ENCODE measurements around the gene MRPL36.

MRPL36 gene

DNA sequence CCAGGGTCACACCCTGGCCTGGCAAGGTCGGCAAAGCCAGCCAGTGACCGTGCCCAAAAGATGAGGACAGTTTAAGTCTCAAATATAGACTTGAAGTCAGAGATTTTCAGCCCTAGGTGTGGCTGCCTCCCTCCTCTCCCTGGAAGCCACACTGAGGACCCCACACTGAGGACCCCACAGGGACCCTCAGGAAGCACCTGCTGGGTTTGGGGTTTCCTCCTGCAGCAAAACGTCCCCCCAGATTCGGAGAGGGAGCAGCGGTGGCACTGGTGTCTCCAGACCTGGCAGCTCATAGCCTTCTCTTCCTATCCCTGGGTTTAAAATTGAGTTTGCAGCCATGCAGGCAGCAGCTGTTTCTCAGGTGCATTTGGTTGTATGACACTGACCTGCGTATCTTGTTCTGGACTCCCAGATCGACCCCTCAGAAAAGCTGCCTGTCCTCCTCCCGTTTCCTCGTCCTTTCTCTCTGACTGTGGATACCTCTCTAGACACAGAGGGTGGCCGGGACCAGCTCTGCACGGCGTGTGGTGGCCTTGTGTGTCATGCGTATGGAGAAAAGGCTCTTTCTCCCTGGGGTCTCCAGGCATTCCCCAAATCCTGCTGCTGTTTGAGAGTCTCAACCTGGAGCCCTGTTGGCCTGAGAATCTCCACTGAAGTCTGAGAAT lies 36.6 kb downstream of the MRPL36 start:
- DNase-seq = no peak

DNA sequence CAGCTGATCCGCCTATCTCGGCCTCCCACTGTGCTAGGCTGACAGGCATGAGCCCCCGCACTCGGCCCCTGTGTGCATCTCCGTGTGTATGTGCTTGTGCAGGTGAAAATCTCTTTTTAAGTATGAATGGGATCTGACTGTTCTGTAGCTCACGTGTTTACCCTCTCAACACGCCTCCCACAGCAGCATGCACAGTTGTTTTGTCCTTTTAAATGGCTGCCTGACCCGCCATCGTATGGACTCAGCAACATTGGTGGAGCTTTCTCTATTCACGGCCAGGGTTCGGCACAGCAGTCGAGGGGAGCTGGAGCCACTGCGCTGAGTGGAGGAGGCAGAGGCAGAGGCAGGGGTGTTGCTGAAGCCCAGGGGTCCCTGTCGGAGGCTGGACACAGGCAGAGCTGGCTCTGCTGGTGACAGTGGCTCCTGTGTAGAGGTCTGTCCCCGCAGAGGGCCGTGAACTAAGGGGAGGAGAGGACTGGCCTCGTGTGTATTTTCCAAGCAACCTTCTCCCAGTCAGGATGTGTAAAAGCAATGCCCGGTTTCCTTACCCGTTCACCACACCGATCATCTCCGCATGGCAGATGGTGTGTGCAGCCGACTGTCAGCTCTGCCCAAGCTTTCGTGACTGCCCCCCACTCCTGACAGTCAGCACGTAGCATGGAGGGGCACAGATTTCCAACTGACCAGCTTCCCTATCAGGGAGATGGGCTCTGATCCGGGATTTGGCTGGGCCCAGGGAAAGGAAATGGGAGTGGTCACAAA lies 37.3 kb downstream of the MRPL36 start:
- no peak for DNase-seq

DNA sequence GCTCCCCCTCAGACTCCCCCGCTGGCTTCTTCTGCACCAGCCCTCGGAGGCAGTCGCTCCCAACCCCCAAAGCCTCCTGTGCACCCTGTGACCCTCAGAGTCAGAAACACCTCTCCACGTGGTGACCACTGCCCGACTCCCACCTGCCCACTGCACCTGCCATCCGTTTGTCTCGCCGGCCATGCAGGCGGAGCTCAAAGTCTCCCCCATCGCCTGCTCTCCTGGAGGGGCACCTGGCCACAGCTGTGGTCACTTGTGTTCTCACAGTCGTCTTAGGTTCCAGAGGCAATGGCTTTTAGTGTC lies 38.2 kb downstream of the MRPL36 start:
- DNase-seq = no peak

DNA sequence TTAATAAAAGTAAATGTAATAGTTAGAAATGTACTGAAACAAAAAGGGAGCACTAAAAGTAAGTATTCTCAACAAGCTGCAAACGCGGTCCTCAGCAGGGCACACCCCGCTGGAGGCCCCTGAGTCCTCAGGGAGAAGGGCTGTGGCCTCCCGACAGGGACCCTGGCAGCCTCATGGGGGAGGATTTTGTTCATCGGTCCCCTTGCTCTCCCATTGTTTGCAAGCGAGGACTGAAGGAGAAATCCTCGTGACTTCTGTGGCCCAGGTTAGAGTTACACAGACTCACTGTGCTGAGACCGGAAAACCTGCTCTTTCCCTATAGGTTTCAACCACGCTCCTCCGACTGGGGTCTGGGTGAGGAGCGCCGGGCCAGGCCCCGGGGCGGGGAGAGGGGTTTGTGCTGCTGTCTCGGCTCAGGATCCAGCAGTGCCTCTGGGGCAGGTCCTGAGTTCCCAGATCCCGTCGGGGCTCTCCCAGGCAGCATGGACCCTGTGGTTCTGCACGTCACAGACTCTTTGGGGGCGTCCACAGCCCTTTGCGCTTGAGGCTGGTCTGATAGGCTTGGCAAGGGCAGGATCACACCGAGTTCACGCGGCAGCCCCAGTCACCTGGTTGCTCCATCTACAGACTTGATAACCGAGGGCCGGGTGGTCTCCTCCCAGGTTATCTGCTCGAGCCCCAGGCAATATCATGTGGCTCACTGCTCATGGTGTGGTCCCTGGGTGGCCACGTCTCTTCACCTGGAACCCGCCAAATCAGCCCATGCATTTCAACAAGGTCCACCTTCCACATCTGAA lies 38.8 kb downstream of the MRPL36 start:
- no peak for DNase-seq

DNA sequence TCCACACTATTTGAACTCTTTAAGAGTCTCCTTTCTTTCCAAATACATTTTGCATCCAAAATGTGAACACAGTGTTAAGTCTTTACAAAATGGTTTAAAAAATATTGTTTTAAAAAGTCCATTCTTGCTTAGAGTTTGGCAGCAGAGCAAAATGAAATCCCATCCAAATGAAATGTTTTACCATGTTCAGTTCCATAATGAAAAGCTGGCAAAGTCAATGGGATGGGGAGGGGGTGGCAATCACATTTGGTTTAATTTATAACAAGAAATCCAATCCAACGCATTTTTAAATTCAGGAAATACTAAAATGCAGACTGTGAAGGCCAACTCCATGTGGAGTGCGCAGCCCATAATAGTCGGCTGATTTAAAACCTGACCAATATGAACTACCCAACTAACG lies 39.4 kb downstream of the MRPL36 start:
- DNase-seq = no peak

DNA sequence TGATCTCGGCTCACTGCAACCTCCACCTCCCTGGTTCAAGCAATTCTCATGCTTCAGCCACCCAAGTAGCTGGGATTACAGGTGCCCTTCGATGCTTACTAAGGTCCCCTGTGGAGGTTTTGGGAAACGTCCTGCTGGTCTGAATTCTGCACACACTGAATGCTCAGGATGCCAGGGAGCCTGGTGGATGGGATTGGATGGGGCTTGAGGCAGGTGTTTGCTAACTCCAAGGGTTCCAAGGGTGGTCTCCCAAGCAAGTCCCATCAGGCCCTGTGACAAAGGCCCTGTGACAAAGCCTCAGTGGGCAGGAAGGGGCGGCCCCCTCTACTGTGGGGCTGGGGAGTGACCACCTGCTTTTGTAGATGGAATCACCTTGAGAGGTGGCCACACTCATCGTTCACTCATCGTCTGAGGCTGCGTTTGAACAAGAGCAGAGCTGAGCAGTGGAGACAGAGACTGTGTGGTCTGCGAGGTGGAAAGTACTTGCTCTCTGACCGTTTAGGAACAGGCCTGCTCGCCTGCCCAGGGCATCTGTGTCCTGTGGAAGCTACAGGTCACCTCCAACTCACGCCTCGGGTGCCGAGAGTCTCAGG lies 40.2 kb downstream of the MRPL36 start:
- DNase-seq = no peak

DNA sequence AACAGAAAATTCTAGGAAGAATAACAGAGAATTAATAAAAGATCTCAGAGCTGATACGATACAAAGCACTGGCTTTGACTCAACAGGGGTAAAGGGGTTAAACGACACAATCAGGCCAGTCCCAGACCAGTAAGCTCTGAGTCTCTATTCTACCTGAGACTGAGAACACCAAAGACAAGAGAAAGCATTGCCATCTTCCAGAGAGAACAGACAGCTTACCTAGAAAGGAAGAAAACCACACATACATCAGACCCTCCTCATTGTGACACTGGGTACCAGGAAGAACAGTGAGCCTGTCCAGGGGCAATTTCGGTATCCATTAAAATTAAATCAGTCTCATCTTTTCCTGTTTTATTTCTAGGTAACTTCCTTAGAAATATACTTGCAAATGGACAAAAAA lies 41.1 kb downstream of the MRPL36 start:
- DNase-seq = no peak

DNA sequence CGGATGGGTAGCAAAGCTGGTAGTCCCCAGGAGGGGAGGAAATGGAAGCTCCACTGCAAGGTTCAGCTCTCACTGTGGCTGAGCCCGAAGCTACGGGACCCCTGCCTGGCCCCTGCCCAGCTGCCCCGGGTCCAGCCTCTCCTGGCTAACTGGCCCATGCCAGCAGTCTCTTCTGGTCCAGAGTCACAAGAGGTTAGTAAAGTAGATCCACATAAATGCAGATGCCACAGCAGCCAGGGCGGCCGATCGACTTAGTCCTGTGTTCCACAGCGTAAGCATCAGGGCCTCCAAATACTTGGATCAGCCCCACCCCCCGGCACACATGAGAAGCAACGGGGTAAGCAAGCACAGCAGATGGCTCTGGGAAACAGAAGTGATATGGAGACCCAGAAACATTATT lies 42.1 kb downstream of the MRPL36 start:
- no peak for DNase-seq

DNA sequence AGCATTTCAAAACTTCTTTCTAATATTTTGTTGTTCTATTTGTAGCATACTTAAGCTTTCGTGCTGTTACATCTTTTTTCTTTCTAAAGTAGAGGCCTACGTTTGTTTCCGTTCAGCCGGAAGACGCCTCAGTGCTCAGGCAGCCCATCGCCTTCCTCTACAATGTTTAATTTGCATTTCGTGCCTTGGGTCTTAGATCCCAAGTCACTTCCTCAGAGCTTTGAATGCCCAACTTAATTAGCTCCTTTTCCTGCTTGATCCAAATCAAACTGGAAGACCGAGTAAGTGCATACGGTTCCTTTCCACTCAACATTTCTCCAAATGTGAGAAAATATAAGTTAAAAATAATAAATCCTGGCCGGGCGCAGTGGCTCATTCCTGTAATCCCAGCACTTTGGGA lies 43.2 kb downstream of the MRPL36 start:
- no peak for DNase-seq

DNA sequence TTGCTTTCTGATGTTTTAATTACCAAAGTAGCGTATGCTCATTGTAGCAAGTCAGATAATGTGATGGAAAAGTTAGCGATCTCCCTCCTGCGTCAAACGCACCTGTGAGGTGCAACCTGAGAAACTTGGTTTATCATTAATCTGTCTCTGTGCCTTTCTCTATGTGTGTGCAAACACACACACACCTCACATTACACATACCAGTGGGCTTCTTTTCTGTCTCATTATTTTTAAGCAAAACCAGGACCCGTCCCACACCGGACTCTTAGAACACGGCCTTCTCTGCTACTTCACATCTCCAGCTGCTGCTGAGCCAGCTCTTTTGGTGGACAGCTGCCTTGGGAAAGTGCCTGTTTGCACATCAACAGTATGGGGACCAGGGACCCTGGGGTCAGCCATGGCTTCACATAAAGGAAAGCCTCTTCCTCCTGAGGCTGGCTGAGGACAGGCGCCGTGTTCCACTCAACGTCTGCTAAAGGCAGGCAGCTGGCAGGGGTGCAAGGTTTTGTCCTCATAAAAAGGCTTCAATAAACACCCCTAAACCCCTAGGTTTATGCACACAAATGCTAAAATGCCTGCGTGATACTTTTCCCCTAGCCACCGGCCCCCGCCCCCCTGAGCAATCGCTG lies 44.2 kb downstream of the MRPL36 start:
- DNase-seq = no peak

DNA sequence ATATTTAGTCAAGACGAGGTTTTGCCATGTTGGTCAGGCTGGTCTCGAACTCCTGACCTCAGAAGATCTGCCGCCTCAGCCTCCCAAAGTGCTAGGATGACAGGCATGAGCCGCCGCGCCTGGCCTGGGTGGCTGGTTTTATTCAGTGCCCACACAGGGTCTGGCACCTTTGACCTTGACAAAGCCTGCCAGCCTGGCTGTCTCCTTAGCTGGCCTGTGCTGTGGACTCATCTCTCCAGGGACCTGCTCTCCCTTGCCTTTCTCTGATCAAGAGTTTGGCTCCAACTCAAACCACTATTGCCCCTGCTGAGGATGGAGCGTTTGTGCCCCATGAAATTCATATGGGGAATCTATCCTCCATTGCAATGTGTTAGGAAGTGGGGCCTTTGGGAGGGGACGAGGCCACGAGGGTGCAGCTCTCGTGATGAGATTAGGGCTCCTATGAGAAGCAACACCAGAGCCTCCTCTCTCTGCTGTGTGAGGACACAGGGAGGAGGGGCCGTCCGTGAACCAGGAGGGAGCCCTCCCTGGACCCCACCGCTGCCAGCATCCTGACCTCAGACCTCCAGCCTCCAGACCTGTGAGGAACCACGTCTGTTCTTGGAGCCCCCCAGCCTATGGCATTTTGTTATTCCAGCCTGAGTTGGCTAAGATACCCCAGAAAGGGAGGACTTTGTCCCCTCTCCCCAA lies 45.0 kb downstream of the MRPL36 start:
- DNase-seq = no peak

DNA sequence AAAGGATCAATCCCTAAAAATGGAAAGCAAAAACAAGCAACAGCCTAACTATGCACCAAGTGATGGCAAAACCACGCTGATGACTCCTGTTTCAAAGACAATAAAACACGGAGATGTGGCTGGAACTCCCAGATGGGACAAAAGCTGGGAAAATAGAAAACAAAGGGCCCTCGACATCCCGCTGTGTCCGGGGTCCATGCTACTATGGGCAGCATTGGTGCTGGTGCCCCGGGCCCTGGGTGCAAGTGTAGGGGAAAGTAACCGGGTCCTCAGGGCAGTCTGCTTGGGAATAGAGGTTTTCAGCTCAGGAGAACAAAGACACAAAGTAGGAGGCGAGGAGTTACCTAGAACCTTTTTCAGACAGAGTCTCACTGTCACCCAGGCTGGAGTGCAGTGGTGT lies 46.1 kb downstream of the MRPL36 start:
- DNase-seq = no peak

DNA sequence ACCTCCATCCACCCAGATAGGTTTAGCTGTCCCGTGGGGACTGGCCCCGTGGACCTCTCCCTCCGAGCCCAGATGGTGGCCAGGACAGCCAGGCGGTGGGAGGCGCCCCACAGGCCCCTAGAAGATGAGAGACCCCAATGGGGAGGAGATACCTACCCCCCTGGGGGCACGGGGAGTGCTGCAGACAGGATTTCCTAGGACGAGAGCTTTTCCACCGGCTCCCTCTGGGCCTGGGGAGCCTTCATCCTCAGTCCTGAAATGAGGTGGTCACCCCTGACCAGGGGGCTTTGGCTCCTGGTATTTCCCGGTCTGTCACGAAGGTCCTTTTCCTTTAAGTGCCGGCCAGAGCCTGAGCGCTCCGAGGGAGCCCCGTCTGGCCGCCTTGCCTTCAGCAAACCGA lies 46.8 kb downstream of the MRPL36 start:
- no peak for DNase-seq

DNA sequence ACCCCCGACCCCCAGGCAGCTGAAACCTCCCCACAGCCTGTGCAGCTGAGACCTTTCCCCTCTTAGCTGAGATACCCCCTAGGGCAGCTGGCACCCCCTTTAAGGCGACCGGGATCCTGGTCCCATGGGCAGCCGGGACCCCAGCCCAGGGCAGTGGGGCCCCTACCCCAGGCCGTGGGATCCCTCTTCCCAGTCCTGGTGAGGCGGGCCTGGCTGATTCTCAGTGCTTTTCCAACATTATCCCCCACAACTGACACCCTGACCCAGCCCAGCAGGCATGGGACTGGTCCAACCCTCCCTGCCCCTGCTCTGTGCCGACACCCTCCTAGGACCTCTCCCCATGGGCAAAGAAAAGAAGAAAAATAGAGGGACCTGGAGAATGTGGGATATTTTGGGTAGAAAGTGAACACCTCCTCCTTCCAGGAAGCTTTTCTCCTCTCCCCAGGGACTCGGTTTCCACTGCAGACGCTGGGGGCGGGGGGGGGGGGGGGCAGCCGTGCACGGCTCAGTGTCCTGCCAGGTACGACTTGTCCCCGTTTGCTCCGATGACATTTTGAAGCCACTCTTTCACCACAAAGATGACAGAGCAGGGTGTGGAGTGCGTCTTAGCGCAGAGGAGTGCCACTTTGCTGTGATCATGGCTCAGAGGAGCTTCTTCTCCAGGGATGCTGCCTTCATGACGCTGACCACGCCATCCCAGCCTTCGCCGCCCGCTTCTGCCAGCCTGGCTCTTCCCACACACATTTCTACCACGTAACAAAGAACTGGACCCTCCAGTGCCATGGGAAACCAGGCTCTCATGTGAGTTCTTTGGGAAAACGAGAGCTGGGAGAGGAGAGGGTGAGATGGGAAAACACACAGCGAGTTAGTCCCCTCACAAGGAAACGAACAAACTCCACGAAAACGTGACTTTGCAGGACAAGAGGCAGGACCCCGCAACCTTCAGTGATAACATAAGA lies 47.5 kb downstream of the MRPL36 start:
- no peak for DNase-seq

DNA sequence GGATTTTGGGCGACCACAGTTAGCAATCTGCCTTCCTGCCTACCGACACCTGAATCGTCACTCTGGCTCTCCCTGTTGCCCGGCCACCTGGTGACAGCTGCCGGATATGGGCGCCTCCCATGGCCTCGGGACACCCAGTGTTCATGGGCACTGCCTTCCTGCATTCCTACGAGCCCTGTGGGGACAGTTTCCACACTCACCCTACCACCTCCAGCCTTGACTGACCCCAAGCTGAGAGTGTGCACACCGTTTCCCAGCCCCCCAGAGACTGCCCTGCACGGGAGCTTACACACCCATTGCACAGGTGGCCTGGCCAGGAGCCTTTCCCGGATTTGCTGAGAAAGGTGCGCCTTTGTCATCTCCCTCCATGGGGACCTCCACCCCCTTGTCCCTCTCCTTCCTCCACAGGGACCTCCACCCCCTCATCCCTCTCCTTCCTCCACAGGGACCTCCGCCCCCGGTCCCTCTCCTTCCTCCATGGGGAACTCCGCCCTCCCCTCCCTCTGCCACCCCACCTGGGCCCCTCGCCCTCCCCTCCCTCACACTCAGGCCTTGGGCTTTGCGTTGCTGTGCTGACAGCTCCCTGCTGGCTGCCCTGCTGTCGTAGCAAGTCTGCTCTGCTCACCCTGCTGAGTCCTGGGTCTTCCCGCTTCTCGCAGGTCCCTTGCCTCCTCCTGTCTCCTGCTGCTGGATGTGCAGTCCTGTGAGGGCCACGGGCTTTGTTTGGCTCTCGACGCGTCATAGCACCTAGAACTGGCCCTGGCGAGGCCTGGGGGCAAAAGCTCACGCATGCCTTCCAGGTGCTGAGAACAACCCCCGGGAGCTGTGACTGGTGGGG lies 48.4 kb downstream of the MRPL36 start:
- no peak for DNase-seq

DNA sequence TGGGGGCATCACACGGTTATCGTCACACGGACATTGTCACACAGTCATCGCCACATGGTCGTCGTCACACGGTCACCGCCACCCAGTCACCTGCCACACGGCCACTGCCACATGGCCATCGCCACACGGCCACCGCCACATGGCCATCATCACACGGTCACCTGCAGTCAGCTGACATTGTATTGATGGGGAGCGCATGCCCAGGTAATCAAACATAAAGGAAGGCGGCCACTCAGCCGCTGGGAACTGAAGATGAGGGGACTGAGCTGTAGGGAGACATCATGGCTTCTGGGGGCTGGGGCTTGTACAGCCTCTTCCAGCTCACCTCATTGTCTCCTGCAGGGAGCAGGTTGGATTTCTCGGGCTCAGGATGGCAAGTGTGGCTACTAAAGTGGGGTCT lies 49.2 kb downstream of the MRPL36 start:
- no peak for DNase-seq

DNA sequence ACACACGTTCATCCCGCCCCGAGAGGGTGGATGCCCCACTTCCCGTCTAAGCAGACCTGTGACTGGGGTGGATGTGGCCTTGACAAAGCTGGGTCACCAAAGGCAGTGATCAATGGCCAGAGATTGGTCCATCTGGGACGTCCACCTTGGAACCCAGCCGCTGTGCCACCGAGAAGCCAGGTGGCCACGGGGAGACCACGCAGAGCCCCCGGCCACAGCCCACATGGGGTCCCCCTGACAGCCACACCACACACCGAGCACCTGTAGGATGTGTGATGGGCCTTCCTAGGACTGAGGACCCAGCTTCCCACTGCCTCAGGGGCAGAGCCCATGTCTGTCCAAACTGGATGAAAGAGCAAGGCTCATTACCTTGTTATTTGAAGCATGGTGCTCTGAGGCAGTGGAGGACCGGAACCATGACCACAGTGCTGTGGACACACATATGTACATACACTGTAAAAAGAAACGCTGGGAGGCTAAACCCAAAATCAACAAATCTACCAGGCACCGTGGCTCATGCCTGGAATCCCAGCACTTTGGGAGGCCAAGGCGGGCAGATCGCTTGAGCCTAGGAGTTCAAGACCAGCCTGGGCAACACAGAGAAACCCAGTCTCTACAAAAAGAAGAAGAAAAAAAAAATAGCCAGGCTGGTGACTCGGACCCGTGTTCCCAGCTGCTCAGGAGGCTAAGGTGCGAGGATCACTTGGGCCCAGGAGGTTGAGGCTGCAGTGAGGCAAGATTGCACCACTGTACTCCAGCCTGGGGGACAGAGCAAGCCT lies 50.1 kb downstream of the MRPL36 start:
- no peak for DNase-seq

DNA sequence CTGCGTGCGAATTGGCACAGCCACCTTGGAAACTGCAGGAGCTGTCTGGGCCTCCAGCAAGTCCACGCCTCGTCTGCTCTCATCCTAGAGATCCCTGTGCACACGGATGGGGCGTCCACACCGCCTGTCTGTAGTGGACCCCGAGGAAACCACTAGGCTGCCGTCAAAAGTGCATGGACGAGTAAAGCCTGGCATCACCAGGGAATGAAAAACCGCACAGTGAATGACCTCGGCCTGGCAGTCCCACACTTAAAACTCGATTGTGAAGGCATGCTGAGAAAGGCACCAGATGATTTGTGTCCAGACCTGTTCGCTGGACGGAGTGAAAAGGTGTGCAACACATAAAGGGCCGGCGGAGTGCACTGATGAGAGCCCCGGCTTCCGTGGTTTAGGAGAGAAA lies 50.8 kb downstream of the MRPL36 start:
- DNase-seq = no peak

Data from NCI-H1105 treated with DMSO at 0.1 percent for 48 hours (cell line).